Measurements from ENCODE around the gene LIN7B.

Gene LIN7B

DNA sequence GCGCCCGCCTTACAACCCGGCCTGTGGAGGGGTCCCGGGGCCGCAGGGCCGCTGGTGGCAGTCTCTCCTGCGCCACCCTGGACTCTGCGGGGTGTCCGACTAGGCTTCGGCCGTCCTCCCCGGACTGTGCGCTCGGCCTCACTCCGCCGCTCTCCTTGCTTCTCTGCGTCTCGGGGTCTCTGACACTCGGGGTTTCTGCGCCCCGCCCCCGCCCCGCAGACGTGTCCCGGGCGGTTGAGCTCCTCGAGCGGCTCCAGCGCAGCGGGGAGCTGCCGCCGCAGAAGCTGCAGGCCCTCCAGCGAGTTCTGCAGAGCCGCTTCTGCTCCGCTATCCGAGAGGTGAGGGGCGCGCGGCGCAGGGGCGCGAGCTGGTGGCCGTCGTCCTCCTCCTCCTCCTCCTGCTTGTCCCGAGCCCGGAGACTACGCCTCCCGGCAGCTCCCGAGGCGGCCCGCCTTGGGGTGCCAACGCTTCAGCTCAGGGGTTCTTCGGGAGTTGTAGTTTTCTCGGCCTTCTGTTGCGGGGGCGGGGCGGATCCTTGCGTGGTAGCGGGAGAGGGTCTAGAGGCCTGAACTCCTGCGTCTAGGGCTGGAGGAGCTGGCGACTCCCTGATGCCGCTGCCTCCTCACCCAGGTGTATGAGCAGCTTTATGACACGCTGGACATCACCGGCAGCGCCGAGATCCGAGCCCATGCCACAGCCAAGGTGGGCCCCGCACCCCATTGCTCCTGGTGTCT is 627 bp downstream of the LIN7B start:
- DNase-seq (ENCODE audit: low read depth, low spot score) = peak; percentile 57
- H3K4me3 ChIP-seq (ENCODE audit: low read depth, low read length) = peak overlapping the region; percentile 63
- in situ Hi-C loops (cut with HindIII; ENCODE audit: low sequenced_read_pairs) = no loop called here
- TF ChIP-seq, protein P1, sequence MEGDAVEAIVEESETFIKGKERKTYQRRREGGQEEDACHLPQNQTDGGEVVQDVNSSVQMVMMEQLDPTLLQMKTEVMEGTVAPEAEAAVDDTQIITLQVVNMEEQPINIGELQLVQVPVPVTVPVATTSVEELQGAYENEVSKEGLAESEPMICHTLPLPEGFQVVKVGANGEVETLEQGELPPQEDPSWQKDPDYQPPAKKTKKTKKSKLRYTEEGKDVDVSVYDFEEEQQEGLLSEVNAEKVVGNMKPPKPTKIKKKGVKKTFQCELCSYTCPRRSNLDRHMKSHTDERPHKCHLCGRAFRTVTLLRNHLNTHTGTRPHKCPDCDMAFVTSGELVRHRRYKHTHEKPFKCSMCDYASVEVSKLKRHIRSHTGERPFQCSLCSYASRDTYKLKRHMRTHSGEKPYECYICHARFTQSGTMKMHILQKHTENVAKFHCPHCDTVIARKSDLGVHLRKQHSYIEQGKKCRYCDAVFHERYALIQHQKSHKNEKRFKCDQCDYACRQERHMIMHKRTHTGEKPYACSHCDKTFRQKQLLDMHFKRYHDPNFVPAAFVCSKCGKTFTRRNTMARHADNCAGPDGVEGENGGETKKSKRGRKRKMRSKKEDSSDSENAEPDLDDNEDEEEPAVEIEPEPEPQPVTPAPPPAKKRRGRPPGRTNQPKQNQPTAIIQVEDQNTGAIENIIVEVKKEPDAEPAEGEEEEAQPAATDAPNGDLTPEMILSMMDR (IDR thresholded peaks at IDR 0.05; ENCODE audit: low read depth, low read length) = no peak

DNA sequence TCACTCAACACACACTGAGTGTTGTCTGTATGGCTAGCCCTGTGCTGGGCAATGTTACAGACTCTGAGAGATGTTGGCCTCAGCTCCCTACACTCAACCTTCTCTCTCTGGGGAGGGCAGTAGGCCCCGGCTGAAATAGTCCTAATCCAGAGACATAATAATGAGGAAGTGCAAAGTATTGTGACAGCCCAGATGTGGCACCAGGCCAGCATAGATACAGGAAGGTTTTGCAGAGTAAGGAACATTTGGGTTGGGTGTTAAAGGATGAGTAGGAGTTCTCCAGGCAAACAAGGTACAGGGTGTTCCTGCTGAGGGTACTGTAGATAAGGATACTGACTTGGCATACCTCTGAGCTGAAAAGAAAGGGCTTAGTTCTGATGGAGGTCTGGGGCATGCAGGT is 2.4 kb downstream of the LIN7B start:
- TF ChIP-seq, protein P1 (IDR thresholded peaks at IDR 0.05; ENCODE audit: low read depth, low read length) = no peak
- H3K4me3 ChIP-seq (ENCODE audit: low read depth, low read length) = no peak overlapping the region
- no peak for DNase-seq (ENCODE audit: low read depth, low spot score)
- in situ Hi-C loops (cut with HindIII; ENCODE audit: low sequenced_read_pairs) = no loop called here

DNA sequence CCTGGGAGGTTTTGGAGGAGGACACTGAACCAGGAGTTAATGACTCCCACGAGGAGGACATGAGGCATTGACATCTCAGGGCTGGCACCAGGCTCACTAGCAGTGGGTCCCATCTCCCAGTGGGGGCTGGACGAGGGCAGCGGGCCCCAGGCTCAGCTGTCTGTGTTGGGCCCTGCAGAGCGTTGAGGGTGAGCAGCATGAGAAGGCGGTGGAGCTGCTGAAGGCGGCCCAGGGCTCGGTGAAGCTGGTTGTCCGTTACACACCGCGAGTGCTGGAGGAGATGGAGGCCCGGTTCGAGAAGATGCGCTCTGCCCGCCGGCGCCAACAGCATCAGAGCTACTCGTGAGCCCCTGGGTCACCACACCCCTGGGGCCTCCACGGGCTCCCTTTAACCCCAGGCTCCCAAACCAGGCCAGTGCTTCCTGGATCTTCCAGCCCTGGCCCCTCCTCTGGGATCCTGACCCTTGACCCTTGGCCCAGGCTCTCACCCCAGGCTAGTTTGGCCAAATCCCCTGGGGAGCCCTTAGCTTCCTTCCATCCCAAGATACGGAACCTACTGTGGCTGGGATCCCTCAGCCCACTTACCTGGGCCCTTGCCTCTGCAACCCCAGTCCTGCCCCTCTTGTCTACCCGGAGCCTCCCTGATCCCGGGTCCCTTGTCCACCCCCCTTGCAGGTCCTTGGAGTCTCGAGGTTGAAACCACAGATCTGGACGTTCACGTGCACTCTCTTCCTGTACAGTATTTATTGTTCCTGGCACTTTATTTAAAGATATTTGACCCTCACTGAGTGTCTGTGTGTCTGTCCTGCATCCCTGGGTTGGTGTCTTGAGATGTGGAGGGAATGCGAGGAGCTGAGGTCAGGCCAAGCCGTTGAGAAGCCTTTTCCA is 3.8 kb downstream of the LIN7B start:
- H3K4me3 ChIP-seq (ENCODE audit: low read depth, low read length) = peak overlapping the region; percentile 66

DNA sequence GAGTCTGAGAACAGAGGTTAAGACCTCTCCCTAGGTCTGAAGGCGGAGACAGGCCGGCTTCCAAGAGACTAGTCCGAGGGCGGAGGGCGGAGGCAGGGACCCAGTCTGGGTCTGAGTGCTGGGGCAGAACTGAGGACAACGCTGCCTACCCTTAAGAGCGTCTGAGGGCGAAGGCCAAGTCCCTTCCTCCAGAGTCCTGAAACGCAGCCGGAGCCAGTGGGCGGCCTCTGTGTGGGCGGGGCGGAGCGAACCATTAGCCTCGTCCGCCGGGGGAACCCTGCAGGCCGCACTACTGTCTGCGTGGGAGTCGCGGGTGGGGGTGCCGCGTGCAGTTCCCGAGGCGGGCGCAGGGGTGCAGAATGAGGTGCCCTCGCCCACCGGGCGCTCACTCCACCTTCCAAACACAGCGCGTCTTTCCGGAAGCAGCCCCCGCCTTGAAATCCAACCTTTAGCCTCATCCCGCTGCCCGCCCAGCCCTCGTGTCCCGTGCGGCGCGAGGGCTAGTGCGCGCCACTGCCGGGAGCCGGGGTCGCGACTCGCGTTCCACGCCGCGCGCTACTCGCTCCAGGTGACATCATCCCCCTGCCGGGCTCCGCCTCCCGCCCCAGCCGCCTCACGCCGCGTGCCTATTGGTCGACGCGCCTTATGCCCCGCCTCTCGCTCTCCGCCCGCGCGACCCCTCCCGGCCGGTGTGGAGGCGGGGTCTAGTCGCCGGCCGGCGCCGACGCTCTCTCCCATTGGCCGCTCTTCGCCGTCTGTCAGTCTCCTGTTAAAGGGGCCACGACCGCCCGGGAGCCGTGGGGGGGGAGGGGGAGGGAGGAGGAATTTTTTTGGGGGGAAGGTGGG is 4.6 kb downstream of the LIN7B start, which contains the start of gene C19orf73:
TSS of gene C19orf73 (minus strand) at position 579 of the 846 bp plus-strand sequence. CDS start at position 458, 121 bp downstream.
- in situ Hi-C loops (cut with HindIII; ENCODE audit: low sequenced_read_pairs) = no loop called here
- peak; percentile 92 for DNase-seq (ENCODE audit: low read depth, low spot score)
- H3K4me3 ChIP-seq (ENCODE audit: low read depth, low read length) = peak within 1 kb of the TSS; percentile 66
- TF ChIP-seq, protein P1 (IDR thresholded peaks at IDR 0.05; ENCODE audit: low read depth, low read length) = peak; percentile 1

More for the DNA sequence above, 3.8 kb downstream of the LIN7B start:
- in situ Hi-C loops (cut with HindIII; ENCODE audit: low sequenced_read_pairs) = no loop called here
- no peak for DNase-seq (ENCODE audit: low read depth, low spot score)
- TF ChIP-seq, protein P1 (IDR thresholded peaks at IDR 0.05; ENCODE audit: low read depth, low read length) = no peak

DNA sequence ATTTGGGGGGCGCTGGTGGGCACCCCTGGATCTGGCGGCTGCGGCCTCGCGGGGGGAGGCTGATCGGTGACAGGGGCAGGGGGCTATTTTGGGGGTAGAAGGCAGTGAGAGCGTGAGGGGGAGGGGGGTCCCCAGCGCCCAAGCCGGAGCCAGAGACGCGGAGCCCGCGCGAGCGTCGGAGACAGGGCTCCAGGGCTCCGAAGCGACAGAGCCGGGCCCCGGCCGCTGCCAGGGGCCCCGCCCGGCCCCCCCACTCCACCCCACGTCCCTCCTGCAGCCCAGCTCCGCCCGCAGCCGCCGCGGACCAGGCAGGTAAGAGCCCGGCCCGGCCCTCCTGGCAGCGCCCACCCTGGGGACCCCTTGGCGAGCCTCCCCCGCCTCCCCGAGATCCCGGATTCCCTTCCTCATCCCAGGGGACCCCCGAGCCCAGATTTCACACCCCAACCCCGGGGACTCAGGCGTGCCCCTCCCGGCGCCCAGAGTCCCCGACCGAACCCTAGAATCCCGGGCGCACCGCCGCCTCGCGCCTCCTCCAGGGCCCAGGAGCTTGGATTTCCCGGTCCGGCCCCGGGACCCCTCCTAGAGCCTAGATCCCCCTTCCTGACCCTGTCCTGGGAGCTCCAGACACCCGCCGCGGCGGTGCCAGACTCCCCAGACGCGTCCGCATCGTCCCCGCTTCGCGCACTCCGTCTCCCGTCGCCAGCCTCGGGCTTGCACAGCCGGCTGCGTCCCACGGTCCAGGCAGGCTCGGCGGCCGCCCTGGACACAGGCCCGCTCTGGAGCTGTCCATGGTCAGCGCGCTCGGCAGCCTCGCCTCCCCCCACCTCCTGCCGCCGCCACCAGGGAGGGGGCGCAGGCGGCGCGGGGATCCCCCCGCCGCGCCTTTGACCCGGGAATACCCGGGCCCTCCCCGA is 5.5 kb downstream of the LIN7B start, which contains the start of gene PPFIA3:
TSS of gene PPFIA3 (plus strand) at position 134 of the 914 bp plus-strand sequence. CDS start 8,330 bp downstream, outside the sequence.
- peak; percentile 55 for DNase-seq (ENCODE audit: low read depth, low spot score)
- TF ChIP-seq, protein P1 (IDR thresholded peaks at IDR 0.05; ENCODE audit: low read depth, low read length) = no peak

More for the DNA sequence above, 5.5 kb downstream of the LIN7B start, which contains the start of gene PPFIA3:
- in situ Hi-C loops (cut with HindIII; ENCODE audit: low sequenced_read_pairs) = no loop called here
- H3K4me3 ChIP-seq (ENCODE audit: low read depth, low read length) = peak within 1 kb of the TSS; percentile 66

All from astrocyte of the spinal cord (primary cell).